ENCODE results near the gene HMGB2.
A peak's percentile ranks its signal among the peaks of the same experiment; 100 is the strongest.

HMGB2 gene

DNA sequence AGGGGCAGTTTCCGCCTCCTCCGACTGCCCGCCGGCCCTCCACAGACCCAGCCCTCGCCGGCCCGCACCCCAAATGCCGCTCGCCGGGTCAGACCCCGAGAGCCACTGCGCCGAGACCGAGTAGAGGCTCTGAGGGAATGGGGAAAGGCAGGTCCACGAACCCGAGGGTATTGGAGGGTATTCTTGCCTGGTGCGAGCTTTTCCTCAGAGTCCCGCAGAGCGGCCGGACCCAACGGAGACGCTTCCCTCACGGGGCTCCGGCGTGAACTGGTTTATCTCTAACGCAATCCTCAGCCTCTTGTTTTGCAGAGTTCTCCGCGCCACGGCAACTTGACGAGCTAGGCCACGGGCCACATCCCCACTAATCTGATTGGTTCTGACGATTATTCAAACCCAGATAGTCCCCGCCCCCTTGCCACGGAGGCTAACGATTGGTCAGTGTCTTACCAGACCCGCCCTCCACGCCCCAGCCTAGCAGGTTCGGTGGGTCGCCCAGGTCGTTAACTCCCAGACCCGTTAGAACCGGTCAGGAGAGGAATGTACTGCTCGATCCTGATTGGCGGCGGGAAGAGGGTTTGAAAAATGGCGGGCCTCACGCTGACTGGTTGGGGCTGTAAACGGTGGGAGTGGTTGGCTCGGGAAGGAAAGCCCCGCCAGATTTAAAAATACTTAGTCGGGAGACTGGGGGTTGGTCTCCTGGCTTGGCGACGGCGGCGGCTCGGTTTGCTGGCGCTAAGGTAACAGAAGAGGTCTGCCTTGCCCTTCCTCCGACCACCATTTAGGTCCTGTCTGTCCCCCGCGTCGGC is at the start of gene HMGB2:
TSS of gene HMGB2 (minus strand) at position 274 of the 806 bp plus-strand sequence. CDS start 709 bp downstream, outside the sequence.
- DNase-seq (ENCODE audit: low read depth, low spot score), result peak; percentile 100

DNA sequence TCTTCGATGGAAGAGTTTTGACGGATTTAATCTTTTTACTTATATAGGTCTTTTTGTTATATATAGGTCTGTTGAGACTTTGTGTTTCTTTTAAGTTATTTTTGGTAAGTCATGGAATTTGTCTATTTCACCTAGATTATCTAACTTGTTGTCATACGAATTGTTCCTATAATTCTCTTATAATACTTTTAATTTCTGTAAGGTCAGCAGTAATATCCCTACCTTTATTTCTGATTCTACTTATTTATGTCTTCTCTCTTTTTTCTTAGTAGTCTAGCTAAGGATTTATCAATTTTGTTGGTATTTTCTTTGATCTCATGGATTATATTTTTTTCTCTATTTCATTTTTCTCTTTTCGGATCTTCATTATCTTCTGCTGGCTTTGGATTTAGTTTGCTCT is 48.2 kb upstream of the HMGB2 start:
- DNase-seq (ENCODE audit: low read depth, low spot score), result no peak

GRCh38 chr4:173381610-173382009 is 47.5 kb upstream of the HMGB2 start:
- DNase-seq (ENCODE audit: low read depth, low spot score), result no peak

DNA sequence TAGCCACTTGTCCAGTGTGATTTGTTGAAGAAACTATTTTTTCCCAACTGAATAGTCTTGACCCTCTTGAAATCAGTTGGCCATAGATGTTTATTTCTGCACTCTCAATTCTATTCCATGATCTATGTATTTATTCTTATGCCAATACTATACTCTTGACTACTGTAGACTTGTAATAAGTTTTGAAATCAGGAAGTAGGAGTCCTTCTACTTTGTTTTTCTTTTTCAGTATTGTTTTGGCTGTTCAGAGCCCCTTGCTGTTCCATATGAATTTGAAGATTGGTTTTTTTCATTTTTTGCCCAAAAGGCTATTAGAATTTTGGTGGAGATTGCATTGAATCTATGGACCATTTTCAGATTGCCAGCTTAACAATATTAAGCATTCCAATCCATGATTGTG is 46.8 kb upstream of the HMGB2 start:
- DNase-seq (ENCODE audit: low read depth, low spot score), result no peak

- no peak for DNase-seq (ENCODE audit: low read depth, low spot score)
Observed at GRCh38 chr4:173379929-173380328, 45.8 kb upstream of the HMGB2 start.

GRCh38 chr4:173374588-173374987 is 40.4 kb upstream of the HMGB2 start:
- DNase-seq (ENCODE audit: low read depth, low spot score), result no peak

DNA sequence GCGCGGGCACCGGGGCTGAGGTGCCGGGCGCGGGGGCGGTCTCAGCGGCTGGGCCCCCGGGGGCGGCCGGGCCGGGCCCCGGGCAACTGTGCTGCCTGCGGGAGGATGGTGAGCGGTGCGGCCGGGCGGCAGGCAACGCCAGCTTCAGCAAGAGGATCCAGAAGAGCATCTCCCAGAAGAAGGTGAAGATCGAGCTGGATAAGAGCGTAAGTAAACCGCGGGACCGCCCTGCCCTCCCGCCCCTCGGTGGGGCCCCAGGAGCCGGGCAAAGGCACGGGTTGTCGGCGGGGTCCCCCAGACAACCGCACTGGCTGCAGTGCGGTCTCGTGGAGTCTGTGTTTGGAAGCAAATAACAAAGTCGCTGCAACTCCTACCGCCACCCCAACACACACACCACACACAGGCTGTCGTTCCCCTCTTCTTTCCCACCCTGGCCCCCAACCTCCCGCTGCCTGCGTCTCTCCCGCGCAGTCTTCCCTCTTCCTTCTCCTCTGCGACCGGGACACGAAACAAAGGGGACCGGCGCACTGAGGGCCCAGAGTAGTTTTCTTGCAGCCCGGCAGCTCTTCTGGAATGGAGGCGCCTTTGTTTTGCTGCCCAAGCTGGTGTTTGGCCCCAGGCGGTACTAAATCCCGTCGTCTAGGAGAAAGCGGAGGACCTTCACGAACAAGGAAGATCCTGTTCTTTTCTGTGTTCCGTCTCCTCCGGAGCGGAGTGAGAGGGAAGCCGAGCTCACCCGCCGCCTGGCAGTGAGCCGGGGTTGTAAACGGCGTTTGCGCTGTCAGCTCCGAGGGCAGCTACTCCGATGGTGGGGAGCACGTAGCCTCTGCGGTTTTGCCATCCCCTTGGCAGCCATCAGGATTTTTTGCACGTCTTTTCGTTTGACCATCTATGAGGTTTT is 37.4 kb upstream of the HMGB2 start:
- DNase-seq (ENCODE audit: low read depth, low spot score), result no peak

- peak; percentile 98 for DNase-seq (ENCODE audit: low read depth, low spot score)
Observed at GRCh38 chr4:173370477-173371291, 36.5 kb upstream of the HMGB2 start, which contains the start of gene SAP30. SAP30 (plus strand) TSS chr4:173370954; CDS start chr4:173371183, 229 bp downstream.

DNA sequence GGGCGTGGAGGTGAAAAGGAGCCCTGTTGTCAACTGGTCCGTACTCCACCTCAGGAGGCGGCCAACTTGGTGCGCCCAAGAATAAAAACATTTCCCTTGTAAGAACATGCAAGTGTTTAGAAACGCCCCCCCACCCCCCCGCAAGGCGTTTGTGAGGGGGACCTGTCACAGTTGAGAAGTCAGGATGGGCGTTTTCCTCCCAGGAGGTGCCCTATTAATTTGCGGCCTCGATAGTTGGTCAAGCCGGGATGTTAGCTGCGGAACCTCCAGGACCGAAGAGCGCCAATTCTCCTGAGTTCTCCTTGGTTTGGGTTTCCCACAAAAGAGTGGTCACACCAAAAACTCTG is 35.9 kb upstream of the HMGB2 start:
- no peak for DNase-seq (ENCODE audit: low read depth, low spot score)

- DNase-seq (ENCODE audit: low read depth, low spot score), result no peak
Observed at GRCh38 chr4:173367946-173368345, 33.8 kb upstream of the HMGB2 start.

DNA sequence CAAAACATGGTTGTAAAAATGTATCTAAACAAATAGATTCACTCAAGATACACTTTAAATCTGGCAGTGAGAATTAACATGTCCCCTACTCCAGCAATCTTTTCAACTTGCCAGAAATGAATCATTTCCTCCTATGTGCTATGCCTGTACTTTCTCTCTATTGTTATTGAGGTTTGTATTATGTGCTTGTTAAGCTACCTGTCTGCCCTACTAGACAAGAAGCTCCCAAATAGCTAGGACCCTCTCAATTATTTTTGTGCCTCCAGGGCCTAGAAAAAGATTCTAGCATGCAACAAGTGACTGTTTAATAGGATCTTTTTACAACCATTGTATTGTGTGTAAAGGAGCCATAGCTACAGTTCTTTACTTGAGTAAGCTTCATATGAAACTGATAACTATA is 33.1 kb upstream of the HMGB2 start:
- no peak for DNase-seq (ENCODE audit: low read depth, low spot score)

- no peak for DNase-seq (ENCODE audit: low read depth, low spot score)
Observed at GRCh38 chr4:173365359-173365996, 31.3 kb upstream of the HMGB2 start.

DNA sequence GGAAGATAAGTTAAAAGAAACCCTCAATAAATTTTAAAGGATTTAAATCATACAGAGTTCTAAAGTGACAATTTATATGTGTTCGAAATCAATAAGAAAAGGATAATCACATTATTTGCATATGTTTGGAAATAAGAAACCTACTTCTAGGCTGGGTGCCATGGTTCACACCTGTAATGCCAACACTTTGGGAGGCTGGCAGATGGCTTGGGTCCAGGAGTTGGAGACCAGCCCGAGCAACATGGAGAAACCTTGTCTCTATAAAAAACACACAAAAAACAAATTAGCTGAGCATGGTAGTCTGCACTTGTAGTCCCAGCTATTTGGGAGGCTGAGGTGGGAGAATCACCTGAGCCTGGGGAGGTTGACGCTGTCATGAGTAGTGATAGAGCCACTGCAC is 28.5 kb upstream of the HMGB2 start:
- DNase-seq (ENCODE audit: low read depth, low spot score), result no peak

DNA sequence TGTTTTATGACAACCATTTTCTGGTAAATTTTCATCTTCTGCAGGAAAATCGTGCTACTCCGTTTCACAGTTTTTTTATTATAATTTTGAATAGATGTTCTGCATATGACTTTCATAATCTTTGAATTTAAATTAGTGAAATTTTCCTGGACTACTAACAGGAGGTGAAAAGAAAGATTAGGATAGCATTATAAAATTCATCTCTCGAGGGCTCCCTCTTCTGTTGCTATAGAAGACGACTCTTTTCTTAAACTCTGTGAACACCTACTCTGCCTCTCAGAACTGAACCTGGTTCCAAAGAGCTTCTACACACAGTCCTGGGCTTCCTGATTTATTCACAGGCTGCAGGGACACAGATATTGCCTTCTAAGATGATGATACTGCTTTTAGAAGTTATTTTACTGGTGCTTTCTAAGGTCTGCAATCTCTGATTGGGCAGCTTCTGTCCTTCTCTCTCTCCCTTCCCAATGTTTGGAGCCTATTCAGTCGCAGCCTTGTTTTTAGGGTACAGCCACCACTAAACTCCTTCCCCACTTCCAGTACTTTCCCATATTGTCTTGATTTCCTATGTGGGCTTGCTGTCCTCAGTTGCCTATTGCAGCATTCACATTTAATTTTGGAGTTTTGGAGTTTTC is 26.5 kb upstream of the HMGB2 start:
- DNase-seq (ENCODE audit: low read depth, low spot score), result no peak

DNA sequence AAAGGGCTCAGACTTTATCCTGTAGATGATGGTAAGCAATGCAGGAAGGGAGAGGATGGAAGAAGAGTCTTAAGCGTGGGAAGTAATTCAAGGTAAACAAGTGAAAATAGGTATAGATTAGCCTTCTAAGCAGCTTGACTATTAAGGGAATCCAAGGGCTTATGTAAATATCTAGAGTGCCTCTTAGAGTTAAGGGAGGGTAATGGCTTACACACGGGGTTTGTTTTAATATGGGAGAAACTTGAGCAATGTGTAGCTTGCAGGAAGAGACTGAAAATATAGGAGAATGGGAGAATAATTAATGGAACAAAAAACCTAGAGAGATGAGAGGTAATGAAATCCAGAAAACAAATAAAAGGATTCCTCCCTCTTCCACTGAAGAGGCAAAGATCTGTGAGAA is 23.8 kb upstream of the HMGB2 start:
- no peak for DNase-seq (ENCODE audit: low read depth, low spot score)

- no peak for DNase-seq (ENCODE audit: low read depth, low spot score)
Observed at GRCh38 chr4:173347467-173347866, 13.3 kb upstream of the HMGB2 start.

GRCh38 chr4:173346074-173346473 is 11.9 kb upstream of the HMGB2 start:
- DNase-seq (ENCODE audit: low read depth, low spot score), result no peak

GRCh38 chr4:173345648-173346047 is 11.5 kb upstream of the HMGB2 start:
- DNase-seq (ENCODE audit: low read depth, low spot score), result no peak

DNA sequence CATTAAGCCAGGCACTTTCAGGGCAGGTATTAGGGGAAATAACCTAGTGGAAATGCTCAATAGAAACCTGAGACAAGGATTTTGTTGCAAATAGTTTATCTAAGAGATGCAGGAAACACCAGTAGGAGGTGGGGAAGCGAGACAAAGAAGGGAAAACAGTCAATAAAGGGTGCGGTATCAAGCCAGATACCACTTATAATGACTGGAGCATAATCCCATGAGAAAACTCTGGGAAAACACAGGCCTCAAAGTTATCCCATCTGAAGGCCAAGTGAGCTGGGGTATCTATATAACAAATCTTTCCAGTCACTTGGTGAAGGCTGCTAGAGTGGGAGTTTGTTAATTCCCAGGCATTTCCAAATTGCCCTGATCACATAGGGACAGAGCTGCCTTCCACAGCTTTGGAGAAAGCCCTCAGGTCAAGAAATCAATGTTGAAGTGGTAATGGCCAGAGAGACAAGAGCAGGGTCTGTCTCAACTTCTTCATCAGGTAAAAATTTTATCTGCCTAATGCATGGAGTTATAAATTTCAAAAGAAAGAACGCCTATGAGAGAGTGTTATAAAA is 9.8 kb upstream of the HMGB2 start:
- DNase-seq (ENCODE audit: low read depth, low spot score), result no peak

DNA sequence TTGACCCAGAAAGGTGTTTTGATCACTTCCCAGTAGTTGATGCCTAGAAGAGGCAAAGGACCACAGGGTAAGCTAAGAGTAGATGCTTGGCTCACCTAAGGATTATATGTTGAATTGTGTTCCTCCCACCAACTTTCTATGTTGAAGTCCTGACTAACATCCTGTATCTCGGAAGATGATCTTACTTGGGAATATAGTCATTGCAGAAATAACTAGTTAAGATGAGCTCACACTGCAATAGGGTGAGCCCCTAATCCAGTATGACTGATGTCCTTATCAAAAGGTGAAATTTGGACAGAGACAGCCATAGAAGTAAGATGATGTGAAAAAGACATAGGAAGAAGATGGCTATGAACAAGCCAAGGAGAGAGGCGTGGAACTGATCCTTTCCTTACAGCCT is 3.3 kb upstream of the HMGB2 start:
- no peak for DNase-seq (ENCODE audit: low read depth, low spot score)

Data from smooth muscle cell of the brain vasculature (primary cell).